ENCODE data around the gene KRT36.

- TF ChIP-seq CTCF (conservative IDR thresholded peaks at IDR 0.05 in 1 of 2, IDR thresholded peaks at IDR 0.05 in 1 of 2; ENCODE audit: extremely low read depth in 1 of 2, insufficient read depth in 1 of 2, low read depth in 1 of 2, low read length in 2 of 2): no peak
- TF ChIP-seq EZH2 (IDR thresholded peaks at IDR 0.05; ENCODE audit: borderline replicate concordance, low read length): no peak
These were observed 14.7 kb upstream of the KRT36 start for GRCh38 chr17:41504246-41504977.
